Activated naive CD4-positive, alpha-beta T cell treated with Interleukin-2 at 50 U/mL for 16 hours (primary cell): Measurements from ENCODE around the gene SCD5.

Experiments
- DNase-seq: peaks from one replicate; pipeline ENCODE4 v3.0.0-alpha.2; 2020

SCD5 gene

GRCh38 chr4:82792912-82793649, 5.5 kb downstream of the SCD5 start:
- DNase-seq, result no peak

- DNase-seq, result no peak
Observed at GRCh38 chr4:82791179-82791578, 7.4 kb downstream of the SCD5 start.

- no peak for DNase-seq
Observed at GRCh38 chr4:82790060-82790660, 8.4 kb downstream of the SCD5 start.

GRCh38 chr4:82789025-82789776, 9.4 kb downstream of the SCD5 start:
- no peak for DNase-seq

GRCh38 chr4:82787342-82787741, 11.3 kb downstream of the SCD5 start:
- no peak for DNase-seq

DNA sequence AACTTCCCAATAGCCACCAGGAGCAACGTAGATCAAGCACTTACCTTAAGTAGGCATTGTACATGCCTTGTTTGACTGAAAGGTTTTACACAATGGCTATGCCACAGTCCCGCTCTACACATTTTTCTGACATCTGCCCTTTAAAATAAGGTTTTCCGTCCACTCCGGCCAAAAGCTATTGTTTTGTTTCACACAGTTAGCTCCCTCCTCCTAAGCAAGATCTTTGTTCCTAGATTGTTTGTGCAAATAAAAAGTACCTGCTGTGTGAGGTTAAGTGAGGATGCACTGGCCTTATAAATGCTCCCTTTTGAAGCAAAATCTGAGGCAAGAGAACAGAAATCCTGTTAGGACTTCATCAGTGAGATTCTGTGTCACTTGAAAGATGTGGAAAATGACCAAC, 11.8 kb downstream of the SCD5 start:
- no peak for DNase-seq

DNA sequence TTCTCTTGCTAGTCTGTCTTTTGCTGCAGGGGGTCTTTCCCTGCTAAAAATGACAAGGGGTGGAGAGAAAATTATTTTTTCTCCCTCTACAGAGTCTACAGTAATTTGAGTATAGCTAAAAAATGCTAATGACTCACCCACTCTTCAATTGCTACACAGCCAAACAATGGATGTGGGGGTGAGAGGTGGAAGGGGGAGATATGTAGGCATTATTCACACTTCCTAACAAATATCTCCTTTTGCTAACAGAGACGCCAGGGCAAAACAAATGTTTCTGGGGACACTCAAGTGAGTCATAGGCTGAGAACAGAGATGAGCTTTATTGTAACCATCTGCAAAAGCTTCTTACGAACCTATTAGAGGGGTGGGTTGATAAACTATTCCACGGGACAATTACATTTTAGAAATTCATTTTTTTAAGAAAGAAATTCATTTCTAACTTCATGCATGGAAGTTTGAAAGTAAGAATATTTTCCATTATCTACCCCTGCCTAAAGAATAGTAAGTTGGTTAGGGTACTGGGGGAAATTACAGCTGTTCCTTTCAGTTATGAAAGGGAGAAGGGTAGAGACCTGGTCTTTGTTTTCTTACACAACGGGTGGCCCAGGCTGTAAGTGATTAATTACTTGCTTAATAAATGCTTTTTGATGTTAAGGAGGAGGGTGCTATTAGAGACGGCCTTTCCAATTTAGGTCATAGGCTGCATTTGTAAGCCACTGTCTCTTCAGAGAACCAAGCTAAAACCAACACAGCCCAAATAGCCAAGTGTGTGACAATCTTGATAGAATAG, 12.8 kb downstream of the SCD5 start:
- DNase-seq, result no peak

DNA sequence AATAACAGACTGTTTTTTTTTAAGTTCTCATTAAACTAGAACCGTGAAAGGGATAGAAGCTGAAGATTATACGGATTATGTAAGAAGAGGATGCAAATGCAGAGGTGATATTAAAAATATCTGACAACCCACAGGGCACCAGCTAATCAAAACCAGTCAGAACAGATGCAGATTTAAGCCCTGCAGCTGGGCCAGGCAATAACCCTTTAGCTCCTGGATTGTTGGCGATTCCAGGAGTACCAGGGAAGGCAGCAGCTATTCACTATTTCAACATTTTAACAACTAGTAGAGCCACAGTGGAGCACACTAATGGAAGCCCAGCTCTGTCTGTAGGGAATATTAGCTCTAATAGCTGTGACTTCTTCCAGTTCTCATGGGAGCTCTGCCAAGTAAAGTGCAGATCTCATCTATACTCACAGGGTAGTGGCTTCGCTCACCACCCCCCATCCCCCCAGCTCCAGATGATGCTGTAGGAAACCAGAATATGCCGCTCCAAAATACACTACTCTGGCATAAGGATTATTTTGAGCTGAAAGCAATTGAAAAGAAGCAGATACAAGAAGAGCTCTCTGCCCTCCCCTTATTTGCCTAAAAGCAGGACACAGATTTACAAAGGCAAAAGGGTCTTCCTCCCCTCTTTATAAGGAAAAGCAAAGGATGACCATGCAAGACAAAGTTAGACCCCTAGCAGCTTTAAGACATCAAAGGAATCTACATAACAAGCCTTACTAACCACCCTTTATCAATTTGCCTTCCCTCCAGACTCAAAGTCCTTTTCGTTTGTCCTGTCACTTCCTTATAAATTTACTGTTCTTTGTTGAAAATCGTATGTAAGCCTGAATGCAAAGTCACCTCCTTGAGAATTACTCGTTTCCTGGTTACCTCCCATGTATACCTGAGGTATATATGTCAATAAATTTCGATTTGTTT, 13.7 kb downstream of the SCD5 start:
- no peak for DNase-seq

- no peak for DNase-seq
Observed at GRCh38 chr4:82782626-82783345, 15.8 kb downstream of the SCD5 start.

DNA sequence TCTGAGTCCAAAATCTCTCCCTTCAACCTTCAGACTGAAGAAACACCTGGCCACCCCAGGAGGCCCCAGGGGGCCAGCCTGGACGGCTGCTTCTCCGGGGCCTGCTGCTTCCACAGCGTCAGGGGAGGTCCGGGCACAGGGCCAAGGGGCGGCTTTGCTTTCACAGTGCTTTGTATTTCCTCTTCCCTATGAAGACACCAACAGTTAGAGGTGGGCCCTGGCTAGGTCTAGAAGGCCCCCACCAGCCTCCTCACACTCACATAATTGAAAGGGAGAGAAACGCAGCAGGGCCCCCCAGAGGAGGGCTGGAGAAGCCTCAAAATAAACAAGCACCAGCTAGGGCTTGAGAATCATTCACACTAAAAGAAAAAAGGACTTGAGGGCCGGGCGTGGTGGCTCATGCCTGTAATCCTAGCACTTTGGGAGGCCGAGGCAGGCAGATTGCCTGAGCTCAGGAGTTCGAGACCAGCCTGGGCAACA, 17.8 kb downstream of the SCD5 start:
- no peak for DNase-seq

GRCh38 chr4:82780170-82780751, 18.3 kb downstream of the SCD5 start:
- DNase-seq, result no peak

- no peak for DNase-seq
Observed at GRCh38 chr4:82779032-82779431, 19.6 kb downstream of the SCD5 start.

DNA sequence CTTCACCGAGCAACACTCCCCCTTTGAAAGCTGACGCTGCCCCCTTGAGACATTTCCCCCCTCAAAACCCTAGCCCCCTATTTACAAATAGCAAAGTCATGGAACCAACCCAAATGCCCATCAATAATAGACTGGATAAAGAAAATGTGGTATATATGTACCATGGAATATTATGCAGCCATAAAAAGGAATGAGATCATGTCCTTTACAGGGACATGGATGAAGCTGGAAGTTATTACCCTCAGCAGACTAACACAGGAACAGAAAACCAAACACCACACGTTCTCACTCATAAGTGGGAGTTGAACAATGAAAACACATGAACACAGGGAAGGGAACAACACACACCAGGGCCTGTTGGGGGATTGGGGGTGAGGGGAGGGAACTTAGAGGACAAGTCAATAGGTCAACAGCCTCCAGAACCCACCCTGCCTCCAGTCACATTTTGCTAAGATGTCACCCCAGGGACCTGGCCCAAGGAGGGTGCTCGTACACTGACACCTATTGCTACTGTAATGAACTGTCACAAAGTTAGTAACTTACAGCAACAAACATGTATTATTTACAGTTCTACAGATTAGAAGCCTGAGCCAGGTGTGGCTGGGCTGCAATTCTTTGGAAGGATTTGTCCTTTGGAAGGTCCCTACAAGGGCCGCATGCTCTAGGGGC, 20.6 kb downstream of the SCD5 start:
- no peak for DNase-seq

GRCh38 chr4:82776925-82777542, 21.6 kb downstream of the SCD5 start:
- DNase-seq, result no peak

DNA sequence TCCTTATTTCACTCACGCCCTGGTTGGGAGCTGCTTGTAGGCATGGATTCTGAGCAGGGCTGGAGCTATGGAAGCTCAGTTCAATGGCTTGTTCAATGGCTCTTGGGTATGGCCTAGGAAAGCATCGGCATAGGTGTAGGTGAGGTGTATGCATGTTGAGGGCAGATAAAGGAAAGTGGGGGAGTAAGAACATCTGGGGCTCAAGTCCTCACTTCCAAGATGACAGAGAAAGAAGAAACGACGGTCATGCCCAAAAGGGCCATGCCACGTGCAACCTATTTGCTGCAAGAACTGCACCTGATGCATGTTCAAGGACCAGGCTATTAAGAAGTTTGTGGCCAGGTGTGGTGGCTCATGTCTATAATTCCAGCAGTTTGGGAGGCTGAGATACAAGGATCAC, 23.4 kb downstream of the SCD5 start:
- no peak for DNase-seq

DNA sequence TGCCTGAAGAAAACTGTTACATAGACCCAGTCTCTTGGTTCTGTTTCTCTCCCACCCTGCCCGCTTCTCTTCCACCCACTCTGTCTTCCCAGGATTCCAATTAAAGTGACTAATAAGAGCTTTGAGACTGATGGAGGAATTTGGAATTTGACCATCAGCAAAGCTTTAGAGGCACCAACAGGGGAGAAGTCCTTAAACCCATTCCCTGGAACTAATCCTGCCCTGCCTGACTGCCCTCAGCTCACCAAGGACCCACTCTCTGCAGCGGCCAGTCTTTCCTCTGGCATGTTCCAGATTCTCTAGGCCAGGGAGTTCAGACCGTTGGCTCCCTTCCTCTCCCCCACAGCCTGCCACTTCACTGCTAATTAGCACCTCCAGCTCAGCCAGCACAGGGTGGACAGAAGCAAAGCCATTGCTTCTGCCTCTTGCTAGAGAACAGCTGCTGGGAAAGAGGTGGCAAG, 23.9 kb downstream of the SCD5 start:
- no peak for DNase-seq

GRCh38 chr4:82773057-82773456, 25.5 kb downstream of the SCD5 start:
- DNase-seq, result no peak

DNA sequence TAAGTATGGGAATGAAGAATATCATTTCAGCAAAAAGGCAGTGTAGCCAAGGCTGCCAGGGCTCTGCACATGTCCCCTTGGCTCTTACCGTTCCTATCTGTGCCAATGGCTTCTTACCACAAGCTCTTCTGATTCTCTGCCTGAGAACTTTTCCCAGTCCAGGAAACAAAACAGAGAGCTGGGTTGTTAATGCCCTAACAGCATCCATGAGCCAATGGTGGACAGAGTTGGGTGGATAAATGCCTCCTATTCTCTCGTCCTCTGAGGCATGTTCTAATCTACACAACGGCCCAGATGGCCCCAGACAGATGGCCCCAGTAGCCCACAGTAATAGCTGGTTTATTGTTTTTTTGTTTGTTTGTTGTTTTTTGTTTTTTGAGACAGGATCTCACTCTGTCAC, 28.0 kb downstream of the SCD5 start:
- no peak for DNase-seq

DNA sequence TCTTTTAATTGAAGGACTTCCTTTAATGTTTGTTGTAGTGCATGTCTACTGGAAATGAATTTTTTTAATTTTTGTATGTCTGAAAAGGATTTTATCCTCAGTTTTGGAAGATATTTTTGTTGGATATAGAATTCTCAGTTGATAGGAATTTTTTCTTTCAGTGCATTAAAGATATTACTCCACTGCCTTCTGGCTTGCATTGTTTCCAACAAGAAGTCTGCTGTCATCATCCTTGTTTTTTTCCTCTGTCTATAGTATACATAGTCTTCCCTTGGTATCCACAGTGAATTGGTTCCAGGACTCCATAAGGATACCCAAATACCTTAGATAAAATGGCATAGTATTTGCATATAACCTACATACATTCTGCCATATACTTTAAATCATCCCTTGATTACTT, 33.5 kb downstream of the SCD5 start:
- DNase-seq, result no peak

DNA sequence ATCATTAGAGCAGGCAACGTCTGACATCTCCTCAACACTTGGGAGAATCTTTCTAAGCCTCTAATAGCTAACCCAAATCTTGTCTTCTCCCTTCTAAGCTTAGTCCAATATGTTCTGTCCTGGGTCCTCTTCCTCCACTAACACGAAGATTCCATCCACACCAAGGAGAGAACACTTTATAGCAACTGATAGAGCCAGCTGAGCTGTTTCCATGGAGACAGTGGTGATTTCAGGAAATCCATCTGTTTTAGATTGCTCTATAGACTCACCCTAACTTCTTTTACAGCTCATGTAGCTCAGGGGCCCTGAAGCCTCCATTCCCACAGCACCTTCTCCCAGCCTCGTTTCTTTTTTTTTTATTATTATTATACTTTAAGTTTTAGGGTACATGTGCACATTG, 37.4 kb downstream of the SCD5 start:
- DNase-seq, result no peak
